Prostate gland (tissue), 2 donors: Measurements from ENCODE around the gene AFDN. TPM values are rescaled to one million over a fixed set of nuclear protein-coding genes. Genes with fewer than 3 reads are reported as not detected.
A peak's percentile ranks its signal among the peaks of the same experiment; 100 is the strongest.

Experiments used
- DNase-seq: peaks from one replicate; pipeline ENCODE4 v3.0.0-alpha.2; 2019; ENCODE audit warnings: low spot score
- H3K27ac ChIP-seq, 2 donors: fragments of 200-600 bp; sonication (generic); 2 replicates each; pipeline ENCODE4 v1.5.1; 2017 to 2019
- H3K27me3 ChIP-seq: fragments of 200-600 bp; sonication (generic); replicated peaks from 2 replicates; pipeline ENCODE4 v1.5.1; 2019; ENCODE audit not compliant: insufficient read depth
- H3K36me3 ChIP-seq, 2 donors: fragments of 200-600 bp; sonication (generic); 1 replicate in 1 of 2; 2 replicates in 1 of 2; pipeline versions ENCODE4 v1.5.1 to v1.8.1; 2017 to 2019
- H3K4me1 ChIP-seq: fragments of 200-600 bp; sonication (generic); replicated peaks from 2 replicates; pipeline ENCODE4 v1.5.1; 2019
- H3K4me3 ChIP-seq, 2 donors: fragments of 200-600 bp; sonication (generic); 2 replicates each; pipeline ENCODE4 v1.5.1; 2017 to 2019
- H3K9me3 ChIP-seq: fragments of 200-600 bp; sonication (generic); 2 replicates; pipeline ENCODE4 v1.5.1; 2017
- CTCF ChIP-seq, 4 experiments: fragments of 200-600 bp in 2 of 4; fragments of 450-650 bp in 2 of 4; sonication (generic) in 2 of 4; IDR thresholded peaks; 1 replicate in 3 of 4; 2 replicates in 1 of 4; pipeline ENCODE4 v1.5.1; 2016 to 2019; ENCODE audit warnings: antibody characterized with exemption in 4 of 4, mild to moderate bottlenecking in 2 of 4, moderate library complexity in 2 of 4
- POLR2A ChIP-seq: fragments of 450-650 bp; IDR thresholded peaks from one replicate; pipeline ENCODE4 v1.6.1; 2016; ENCODE audit warnings: antibody characterized with exemption, mild to moderate bottlenecking
- POLR2AphosphoS5 ChIP-seq: sonication (generic); formaldehyde crosslinking; IDR thresholded peaks from one replicate; pipeline ENCODE4 v1.6.1; 2017; ENCODE audit warnings: antibody characterized with exemption
- WGBS: methylation state at CpG from one replicate; pipeline ENCODE4 v1.1.5; 2018; 5-methylcytosine and 5-hydroxymethylcytosine counted together
- intact Hi-C: fragments of 100-400 bp; cut with DNase I; formaldehyde crosslinking; loops from one replicate; pipeline ENCODE4 v1.14.2; 2022
- total RNA-seq, 2 donors: library from RNA; depleted of rRNA; stranded (reverse); fragments of >200 nt; gene quantifications; one replicate each; pipeline ENCODE4 v1.1.0, GENCODE V29; 2016

The AFDN gene
- total RNA-seq, 2 donors from 2014 or later = 171 to 204 TPM

- H3K9me3 ChIP-seq = no peaks in the 10 kb centered on the region
- H3K4me1 ChIP-seq = peaks cover 5% of the 10 kb centered on the region
- DNase-seq = no peak
- H3K4me3 ChIP-seq = no peak overlapping the region
- WGBS = 85% methylated on average over 3 of the region's 3 CpGs
- intact Hi-C loops = loop anchor here (2.0 to 5.0 kb wide), 2 partner anchors 396 to 411 kb away; no protein-coding TSS in a partner anchor
- no peaks in the 10 kb centered on the region for H3K36me3 ChIP-seq
- TF ChIP-seq POLR2A (no peak), CTCF (IDR thresholded peaks at IDR 0.05) (peak; percentile 57 to 91 (median 78))
- H3K27me3 ChIP-seq = no peaks in the 10 kb centered on the region
- peak overlapping the region in 1 of 2 donors; percentile 15 for H3K27ac ChIP-seq
Measured at GRCh38 chr6:167898673-167899311, 72.1 kb downstream of the AFDN start.

GRCh38 chr6:167904791-167905190, 78.1 kb downstream of the AFDN start:
- no peaks in the 10 kb centered on the region for H3K36me3 ChIP-seq
- H3K27me3 ChIP-seq = no peaks in the 10 kb centered on the region
- no peak for DNase-seq
- TF ChIP-seq CTCF (IDR thresholded peaks at IDR 0.05) = no peak
- no peak for TF ChIP-seq POLR2AphosphoS5
- no peak for TF ChIP-seq POLR2A
- intact Hi-C loops = no loop called here
- 87% methylated on average over 5 of the region's 5 CpGs for WGBS
- peak overlapping the region in 1 of 2 donors; percentile 76 for H3K27ac ChIP-seq
- no peaks in the 10 kb centered on the region for H3K9me3 ChIP-seq
- H3K4me3 ChIP-seq = no peak overlapping the region
- peaks cover 5% of the 10 kb centered on the region for H3K4me1 ChIP-seq

GRCh38 chr6:167906899-167907298, 80.2 kb downstream of the AFDN start:
- 14% methylated on average over 10 of the region's 10 CpGs for WGBS
- peak; percentile 95 for DNase-seq
- TF ChIP-seq POLR2A (peak; percentile 40), CTCF (IDR thresholded peaks at IDR 0.05) (peak in 2 of 4 experiments; percentile 22 to 43), POLR2AphosphoS5 (peak; percentile 97)
- intact Hi-C loops = no loop called here
- H3K36me3 ChIP-seq = no peaks in the 10 kb centered on the region
- peak overlapping the region; percentile 1 to 6 for H3K4me3 ChIP-seq
- peaks cover 5% of the 10 kb centered on the region for H3K4me1 ChIP-seq
- H3K9me3 ChIP-seq = no peaks in the 10 kb centered on the region
- no peaks in the 10 kb centered on the region for H3K27me3 ChIP-seq
- H3K27ac ChIP-seq = peak overlapping the region; percentile 76 to 78

GRCh38 chr6:167907837-167908681, 81.3 kb downstream of the AFDN start:
- DNase-seq = peak; percentile 42
- no peaks in the 10 kb centered on the region for H3K9me3 ChIP-seq
- H3K36me3 ChIP-seq = no peaks in the 10 kb centered on the region
- H3K4me1 ChIP-seq = peaks cover 5% of the 10 kb centered on the region
- WGBS = 71% methylated on average over 7 of the region's 7 CpGs
- intact Hi-C loops = loop anchor here (2.0 kb wide), 1 partner anchor 225 kb away; no protein-coding TSS in a partner anchor
- H3K27ac ChIP-seq = peak overlapping the region; percentile 76 to 78
- no peaks in the 10 kb centered on the region for H3K27me3 ChIP-seq
- TF ChIP-seq CTCF (IDR thresholded peaks at IDR 0.05) = peak; percentile 20 to 65 (median 60)
- TF ChIP-seq POLR2AphosphoS5 = peak; percentile 33
- TF ChIP-seq POLR2A = no peak
- H3K4me3 ChIP-seq = peak overlapping the region; percentile 1 to 6
